ENCODE measurements around the gene TFG. TPM values are rescaled to one million over a fixed set of nuclear protein-coding genes. Genes with fewer than 3 reads are reported as not detected.

The TFG gene
- total RNA-seq, 1 donor from 2014 or later: 64.9 TPM

DNA sequence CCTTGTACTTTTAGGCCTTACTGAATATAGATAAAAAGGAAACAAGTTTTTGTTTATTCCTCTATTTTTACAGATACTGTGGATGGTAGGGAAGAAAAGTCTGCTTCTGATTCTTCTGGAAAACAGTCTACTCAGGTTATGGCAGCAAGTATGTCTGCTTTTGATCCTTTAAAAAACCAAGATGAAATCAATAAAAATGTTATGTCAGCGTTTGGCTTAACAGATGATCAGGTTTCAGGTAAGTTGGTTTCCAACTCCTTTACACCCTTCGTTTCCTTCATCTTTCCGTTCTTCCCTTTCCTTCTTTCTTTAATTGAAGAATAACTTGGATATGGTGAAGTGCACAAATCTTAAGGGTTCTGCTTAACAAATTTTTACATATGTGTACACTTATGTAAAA, 23.1 kb downstream of the TFG start:
- intact Hi-C loops (cut with DNase I): no loop called here
- Histone ChIP-seq H3K9me3 (no peaks in the 10 kb centered on the region), H3K4me1 (peaks cover 0 to 3% of the 10 kb centered on the region in 2 donors), H3K4me3 (no peak overlapping the region), H3K27ac (no peak overlapping the region), H3K27me3 (no peaks in the 10 kb centered on the region), H3K36me3 (peaks cover 14 to 48% of the 10 kb centered on the region in 2 donors)
- no peak for DNase-seq (ENCODE audit: low spot score in 2 of 2)
- TF ChIP-seq, protein P1, sequence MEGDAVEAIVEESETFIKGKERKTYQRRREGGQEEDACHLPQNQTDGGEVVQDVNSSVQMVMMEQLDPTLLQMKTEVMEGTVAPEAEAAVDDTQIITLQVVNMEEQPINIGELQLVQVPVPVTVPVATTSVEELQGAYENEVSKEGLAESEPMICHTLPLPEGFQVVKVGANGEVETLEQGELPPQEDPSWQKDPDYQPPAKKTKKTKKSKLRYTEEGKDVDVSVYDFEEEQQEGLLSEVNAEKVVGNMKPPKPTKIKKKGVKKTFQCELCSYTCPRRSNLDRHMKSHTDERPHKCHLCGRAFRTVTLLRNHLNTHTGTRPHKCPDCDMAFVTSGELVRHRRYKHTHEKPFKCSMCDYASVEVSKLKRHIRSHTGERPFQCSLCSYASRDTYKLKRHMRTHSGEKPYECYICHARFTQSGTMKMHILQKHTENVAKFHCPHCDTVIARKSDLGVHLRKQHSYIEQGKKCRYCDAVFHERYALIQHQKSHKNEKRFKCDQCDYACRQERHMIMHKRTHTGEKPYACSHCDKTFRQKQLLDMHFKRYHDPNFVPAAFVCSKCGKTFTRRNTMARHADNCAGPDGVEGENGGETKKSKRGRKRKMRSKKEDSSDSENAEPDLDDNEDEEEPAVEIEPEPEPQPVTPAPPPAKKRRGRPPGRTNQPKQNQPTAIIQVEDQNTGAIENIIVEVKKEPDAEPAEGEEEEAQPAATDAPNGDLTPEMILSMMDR (IDR thresholded peaks at IDR 0.05): no peak

DNA sequence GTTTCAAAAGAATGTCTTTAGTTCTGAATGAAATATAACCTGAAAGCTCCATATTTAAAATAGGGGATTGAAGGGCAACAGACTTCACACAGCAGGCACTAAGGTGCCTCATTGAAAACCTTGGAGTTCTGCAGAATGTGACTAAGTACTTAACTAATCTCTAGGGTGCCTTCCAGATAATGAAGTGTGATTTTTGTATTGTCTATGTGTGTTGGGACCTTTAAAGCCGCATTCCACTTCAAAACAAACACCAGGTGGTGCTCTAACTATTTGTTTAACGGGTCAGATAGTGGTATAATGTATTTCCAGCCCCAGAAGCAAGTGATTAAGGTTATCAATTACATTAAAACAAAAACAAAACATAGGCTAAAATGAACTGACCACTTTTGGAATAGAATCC, 28.0 kb downstream of the TFG start:
- Histone ChIP-seq H3K9me3 (no peaks in the 10 kb centered on the region), H3K36me3 (peaks cover 20 to 69% of the 10 kb centered on the region in 2 donors), H3K4me1 (no peaks in the 10 kb centered on the region), H3K4me3 (no peak overlapping the region), H3K27ac (no peak overlapping the region), H3K27me3 (no peaks in the 10 kb centered on the region)
- DNase-seq (ENCODE audit: low spot score in 2 of 2): no peak
- TF ChIP-seq, protein P1 (IDR thresholded peaks at IDR 0.05): peak in 2 of 3 experiments; percentile 38 to 43
- intact Hi-C loops (cut with DNase I): no loop called here

DNA sequence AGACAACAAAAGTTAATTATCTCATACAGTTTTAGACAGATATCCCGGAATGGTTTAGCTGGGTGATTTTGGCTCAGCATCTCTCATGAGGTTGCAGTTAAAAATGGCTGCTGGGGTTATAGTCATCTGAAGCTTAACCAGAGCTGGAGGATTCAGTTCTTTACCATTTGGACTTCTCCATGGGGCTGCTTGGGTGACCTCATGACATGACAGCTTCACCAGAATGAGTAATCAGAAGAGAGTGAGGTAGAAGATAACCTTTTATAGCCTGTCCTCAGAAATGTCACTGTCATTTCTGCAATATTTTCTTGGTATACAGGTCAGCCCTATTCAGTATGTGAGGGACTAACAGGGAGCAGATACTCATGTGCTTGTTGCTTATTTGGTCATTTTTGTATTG, 30.9 kb downstream of the TFG start:
- Histone ChIP-seq H3K4me3 (no peak overlapping the region), H3K36me3 (peaks cover 24 to 69% of the 10 kb centered on the region in 2 donors), H3K4me1 (no peaks in the 10 kb centered on the region), H3K9me3 (no peaks in the 10 kb centered on the region), H3K27ac (no peak overlapping the region), H3K27me3 (no peaks in the 10 kb centered on the region)
- intact Hi-C loops (cut with DNase I): no loop called here
- no peak for DNase-seq (ENCODE audit: low spot score in 2 of 2)
- TF ChIP-seq, protein P1 (IDR thresholded peaks at IDR 0.05): no peak

DNA sequence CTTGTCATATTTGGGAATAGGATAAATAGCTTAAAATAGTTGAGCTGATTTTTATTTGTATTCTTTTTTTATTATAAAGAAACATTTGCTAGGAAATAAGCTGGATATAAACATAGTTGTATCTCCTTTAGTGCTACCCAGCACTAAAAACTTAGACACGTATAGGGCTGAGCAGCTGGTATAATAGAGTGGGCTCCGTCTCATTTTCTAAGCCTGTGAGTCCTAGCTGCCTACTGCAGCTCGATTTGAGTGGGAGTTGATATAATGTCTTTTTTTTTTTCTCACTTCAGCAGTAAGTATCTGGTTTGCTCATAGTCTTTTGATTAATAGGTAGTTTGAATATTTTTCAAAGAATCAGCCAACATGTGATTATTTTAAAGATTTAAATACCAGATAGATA, 34.2 kb downstream of the TFG start:
- intact Hi-C loops (cut with DNase I): no loop called here
- peaks cover 18 to 62% of the 10 kb centered on the region in 2 donors for H3K36me3 ChIP-seq
- TF ChIP-seq, protein P1 (IDR thresholded peaks at IDR 0.05): no peak
- H3K4me1 ChIP-seq: peaks cover 0 to 8% of the 10 kb centered on the region in 2 donors
- no peak for DNase-seq (ENCODE audit: low spot score in 2 of 2)
- H3K4me3 ChIP-seq: no peak overlapping the region
- H3K27ac ChIP-seq: no peak overlapping the region
- no peaks in the 10 kb centered on the region for H3K9me3 ChIP-seq
- no peaks in the 10 kb centered on the region for H3K27me3 ChIP-seq

DNA sequence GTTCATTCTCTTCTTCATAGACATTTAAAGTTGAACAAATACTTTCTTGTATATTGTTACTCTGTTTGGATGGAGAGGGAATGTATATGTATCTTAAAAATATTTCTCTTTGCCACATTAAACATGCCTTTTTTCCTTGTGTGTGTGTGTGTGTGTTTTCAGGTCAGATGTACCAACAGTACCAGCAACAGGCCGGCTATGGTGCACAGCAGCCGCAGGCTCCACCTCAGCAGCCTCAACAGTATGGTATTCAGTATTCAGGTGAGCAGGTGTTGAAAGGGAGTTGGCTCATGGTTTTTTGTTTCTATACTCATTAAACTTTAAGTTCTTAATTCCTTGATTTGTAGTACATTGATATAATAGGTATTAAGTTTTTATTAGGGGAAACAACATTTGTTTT, 35.4 kb downstream of the TFG start:
- Histone ChIP-seq H3K27ac (no peak overlapping the region), H3K36me3 (peaks cover 24 to 63% of the 10 kb centered on the region in 2 donors), H3K4me3 (no peak overlapping the region), H3K4me1 (peaks cover 0 to 8% of the 10 kb centered on the region in 2 donors), H3K27me3 (no peaks in the 10 kb centered on the region), H3K9me3 (no peaks in the 10 kb centered on the region)
- TF ChIP-seq, protein P1 (IDR thresholded peaks at IDR 0.05): no peak
- intact Hi-C loops (cut with DNase I): no loop called here
- no peak for DNase-seq (ENCODE audit: low spot score in 2 of 2)

DNA sequence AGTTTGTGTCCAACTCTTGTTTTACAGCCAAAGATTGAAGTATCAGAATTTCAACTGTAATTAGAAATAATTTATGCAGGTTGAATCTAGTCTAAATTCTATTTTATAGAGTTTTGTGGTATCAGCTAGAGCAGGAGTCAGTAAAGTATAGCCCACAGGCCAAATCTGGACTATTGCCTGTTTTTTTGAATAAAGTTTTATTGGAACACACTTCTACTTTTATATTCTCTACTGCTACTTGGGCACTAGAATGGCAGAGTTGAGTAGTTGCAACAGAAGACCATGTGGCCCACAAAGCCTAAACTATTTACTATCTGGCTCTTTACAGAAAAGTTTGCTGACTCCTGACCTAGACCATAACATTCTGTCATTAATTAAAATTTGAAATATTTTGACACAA, 36.3 kb downstream of the TFG start:
- no peak for DNase-seq (ENCODE audit: low spot score in 2 of 2)
- peaks cover 0 to 8% of the 10 kb centered on the region in 2 donors for H3K4me1 ChIP-seq
- H3K36me3 ChIP-seq: peaks cover 24 to 63% of the 10 kb centered on the region in 2 donors
- TF ChIP-seq, protein P1 (IDR thresholded peaks at IDR 0.05): no peak
- intact Hi-C loops (cut with DNase I): no loop called here
- H3K27me3 ChIP-seq: no peaks in the 10 kb centered on the region
- H3K27ac ChIP-seq: peak overlapping the region; percentile 22 to 72
- no peak overlapping the region for H3K4me3 ChIP-seq
- H3K9me3 ChIP-seq: no peaks in the 10 kb centered on the region

All from ascending aorta (tissue), 2 donors.